Measurements from ENCODE around the gene PTPRM. TPM values are rescaled to one million over a fixed set of nuclear protein-coding genes. Genes with fewer than 3 reads are reported as not detected.

PTPRM gene
- total RNA-seq, 1 experiment from 2014 or later = 14.5 TPM

DNA sequence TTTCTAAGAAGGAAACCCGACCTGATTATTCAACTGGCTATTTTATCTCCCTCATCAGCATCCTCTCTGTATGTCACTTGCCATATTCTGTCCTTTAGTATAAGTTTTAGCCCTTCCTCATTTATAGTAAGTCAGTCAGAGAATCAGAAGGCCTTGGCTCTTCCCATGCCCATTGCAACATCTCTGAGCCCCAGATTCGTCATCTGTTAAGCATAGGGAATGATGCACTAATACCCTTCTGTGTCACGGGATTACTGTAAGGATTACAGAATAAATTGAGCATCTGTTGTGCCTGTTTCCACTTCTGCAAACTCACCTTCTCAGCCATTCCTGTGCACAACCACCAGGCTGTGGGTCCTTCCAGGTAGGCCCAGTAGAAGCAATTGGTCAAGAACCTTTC is 784.0 kb downstream of the PTPRM start (continued):
- TF ChIP-seq TCF7L2 (IDR thresholded peaks at IDR 0.05; ENCODE audit: borderline replicate concordance, extremely low read depth, insufficient read depth, insufficient read length) = no peak
- TF ChIP-seq, protein P1, sequence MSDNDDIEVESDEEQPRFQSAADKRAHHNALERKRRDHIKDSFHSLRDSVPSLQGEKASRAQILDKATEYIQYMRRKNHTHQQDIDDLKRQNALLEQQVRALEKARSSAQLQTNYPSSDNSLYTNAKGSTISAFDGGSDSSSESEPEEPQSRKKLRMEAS (IDR thresholded peaks at IDR 0.05) = no peak

DNA sequence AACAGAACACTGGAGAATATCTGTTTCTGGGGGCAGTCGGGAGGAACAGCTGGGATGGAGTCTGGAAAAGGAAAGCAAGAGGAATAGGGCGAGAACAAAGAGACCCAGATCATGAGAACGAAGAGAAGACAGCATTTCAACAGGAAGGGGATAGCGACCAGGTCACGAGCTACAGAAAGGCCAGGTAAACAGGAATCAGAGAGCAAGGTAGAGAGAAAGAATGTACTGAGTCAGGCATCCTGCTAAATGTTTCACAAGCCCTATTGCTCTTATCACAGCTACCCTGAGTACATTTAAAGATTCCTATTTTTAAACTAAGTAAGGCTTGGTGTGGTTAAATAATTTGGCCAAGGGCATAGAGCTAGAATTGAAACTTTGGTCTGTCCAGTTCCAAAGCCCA is 787.2 kb downstream of the PTPRM start:
- Histone ChIP-seq H2AFZ (ENCODE audit: low read depth, low read length, poor library complexity, severe bottlenecking) (no peak overlapping the region), H3K4me1 (ENCODE audit: control insufficient read depth in 1 of 2, insufficient read depth in 2 of 2, low read length in 2 of 2) (no peaks in the 10 kb centered on the region), H3K4me2 (ENCODE audit: low read length) (no peak overlapping the region), H3K79me2 (ENCODE audit: insufficient read depth, low read length) (no peaks in the 10 kb centered on the region), H4K20me1 (ENCODE audit: insufficient read depth) (no peaks in the 10 kb centered on the region), H3K27ac (ENCODE audit: low read depth, low read length) (no peak overlapping the region), H3K9ac (ENCODE audit: low read length) (no peak overlapping the region), H3K4me3 (replicated peaks in 1 of 2; ENCODE audit: low read depth in 1 of 2, low read length in 2 of 2) (no peak overlapping the region), H3K36me3 (ENCODE audit: control insufficient read depth in 1 of 2, insufficient read depth in 2 of 2, low read length in 2 of 2) (no peaks in the 10 kb centered on the region), H3K9me2 (ENCODE audit: insufficient read depth) (no peaks in the 10 kb centered on the region), H3K27me3 (ENCODE audit: insufficient read depth, low read length) (peaks cover 2% of the 10 kb centered on the region; the same call in 1 of the 2 replicates), H3K9me3 (ENCODE audit: control insufficient read depth in 1 of 2, insufficient read depth in 1 of 2, low read depth in 1 of 2, low read length in 2 of 2) (no peaks in the 10 kb centered on the region)
- TF ChIP-seq CEBPB (IDR thresholded peaks at IDR 0.05; ENCODE audit: low read depth) (no peak), SP1 (IDR thresholded peaks at IDR 0.05; ENCODE audit: low read depth) (no peak), SIN3A (IDR thresholded peaks at IDR 0.05; ENCODE audit: low read depth) (no peak), EGR1 (IDR thresholded peaks at IDR 0.05; ENCODE audit: low read depth) (no peak), ZFX (IDR thresholded peaks at IDR 0.05) (no peak), FOSL1 (IDR thresholded peaks at IDR 0.05; ENCODE audit: low read depth) (no peak), POLR2A (IDR thresholded peaks at IDR 0.05; ENCODE audit: borderline replicate concordance, extremely low read depth, insufficient read depth, insufficient read length) (no peak), RAD21 (IDR thresholded peaks at IDR 0.05; ENCODE audit: low read depth) (no peak)
- TF ChIP-seq, protein P2, sequence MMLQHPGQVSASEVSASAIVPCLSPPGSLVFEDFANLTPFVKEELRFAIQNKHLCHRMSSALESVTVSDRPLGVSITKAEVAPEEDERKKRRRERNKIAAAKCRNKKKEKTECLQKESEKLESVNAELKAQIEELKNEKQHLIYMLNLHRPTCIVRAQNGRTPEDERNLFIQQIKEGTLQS (IDR thresholded peaks at IDR 0.05) = no peak
- TF ChIP-seq, protein P3, sequence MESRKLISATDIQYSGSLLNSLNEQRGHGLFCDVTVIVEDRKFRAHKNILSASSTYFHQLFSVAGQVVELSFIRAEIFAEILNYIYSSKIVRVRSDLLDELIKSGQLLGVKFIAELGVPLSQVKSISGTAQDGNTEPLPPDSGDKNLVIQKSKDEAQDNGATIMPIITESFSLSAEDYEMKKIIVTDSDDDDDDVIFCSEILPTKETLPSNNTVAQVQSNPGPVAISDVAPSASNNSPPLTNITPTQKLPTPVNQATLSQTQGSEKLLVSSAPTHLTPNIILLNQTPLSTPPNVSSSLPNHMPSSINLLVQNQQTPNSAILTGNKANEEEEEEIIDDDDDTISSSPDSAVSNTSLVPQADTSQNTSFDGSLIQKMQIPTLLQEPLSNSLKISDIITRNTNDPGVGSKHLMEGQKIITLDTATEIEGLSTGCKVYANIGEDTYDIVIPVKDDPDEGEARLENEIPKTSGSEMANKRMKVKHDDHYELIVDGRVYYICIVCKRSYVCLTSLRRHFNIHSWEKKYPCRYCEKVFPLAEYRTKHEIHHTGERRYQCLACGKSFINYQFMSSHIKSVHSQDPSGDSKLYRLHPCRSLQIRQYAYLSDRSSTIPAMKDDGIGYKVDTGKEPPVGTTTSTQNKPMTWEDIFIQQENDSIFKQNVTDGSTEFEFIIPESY (IDR thresholded peaks at IDR 0.05; ENCODE audit: extremely low read depth, insufficient replicate concordance, low read length) = no peak
- TF ChIP-seq, protein P4, sequence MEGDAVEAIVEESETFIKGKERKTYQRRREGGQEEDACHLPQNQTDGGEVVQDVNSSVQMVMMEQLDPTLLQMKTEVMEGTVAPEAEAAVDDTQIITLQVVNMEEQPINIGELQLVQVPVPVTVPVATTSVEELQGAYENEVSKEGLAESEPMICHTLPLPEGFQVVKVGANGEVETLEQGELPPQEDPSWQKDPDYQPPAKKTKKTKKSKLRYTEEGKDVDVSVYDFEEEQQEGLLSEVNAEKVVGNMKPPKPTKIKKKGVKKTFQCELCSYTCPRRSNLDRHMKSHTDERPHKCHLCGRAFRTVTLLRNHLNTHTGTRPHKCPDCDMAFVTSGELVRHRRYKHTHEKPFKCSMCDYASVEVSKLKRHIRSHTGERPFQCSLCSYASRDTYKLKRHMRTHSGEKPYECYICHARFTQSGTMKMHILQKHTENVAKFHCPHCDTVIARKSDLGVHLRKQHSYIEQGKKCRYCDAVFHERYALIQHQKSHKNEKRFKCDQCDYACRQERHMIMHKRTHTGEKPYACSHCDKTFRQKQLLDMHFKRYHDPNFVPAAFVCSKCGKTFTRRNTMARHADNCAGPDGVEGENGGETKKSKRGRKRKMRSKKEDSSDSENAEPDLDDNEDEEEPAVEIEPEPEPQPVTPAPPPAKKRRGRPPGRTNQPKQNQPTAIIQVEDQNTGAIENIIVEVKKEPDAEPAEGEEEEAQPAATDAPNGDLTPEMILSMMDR (IDR thresholded peaks at IDR 0.05 in 2 of 3, conservative IDR thresholded peaks at IDR 0.05 in 1 of 3; ENCODE audit: borderline replicate concordance in 1 of 3, insufficient read depth in 1 of 3, low read depth in 2 of 3, low read length in 2 of 3) = no peak
- intact Hi-C loops (cut with micrococcal nuclease) = no loop called here
- RAD21 ChIA-PET (ENCODE audit: low non-redundant PET in 1 of 2, low total read pairs in 2 of 2, uncharacterized antibody in 2 of 2, unreplicated experiment in 2 of 2) = no interaction called here
- ATAC-seq = no peak
- CTCF ChIA-PET = no interaction called here
- BruUV-seq (replicated peaks) = no TSS peak
- DNase-seq (ENCODE audit: low read depth, low spot score) = no peak
- POLR2A ChIA-PET = no interaction called here

Data from HCT116 (cell line).